Embryonic facial prominence (tissue), 1 donor: ENCODE data around the gene PPM1K.
A peak's percentile ranks its signal among the peaks of the same experiment; 100 is the strongest.

Experiments
- DNase-seq: peaks from one replicate; pipeline ENCODE4 v3.0.0-alpha.2; 2016; ENCODE audit errors: extremely low spot score

PPM1K gene

GRCh38 chr4:88217169-88217568, 67.2 kb downstream of the PPM1K start:
- DNase-seq = no peak

GRCh38 chr4:88216395-88216794, 68.0 kb downstream of the PPM1K start:
- no peak for DNase-seq

- DNase-seq = no peak
These were observed 69.0 kb downstream of the PPM1K start for GRCh38 chr4:88215351-88215750.

GRCh38 chr4:88212253-88212561, 72.2 kb downstream of the PPM1K start:
- no peak for DNase-seq

DNA sequence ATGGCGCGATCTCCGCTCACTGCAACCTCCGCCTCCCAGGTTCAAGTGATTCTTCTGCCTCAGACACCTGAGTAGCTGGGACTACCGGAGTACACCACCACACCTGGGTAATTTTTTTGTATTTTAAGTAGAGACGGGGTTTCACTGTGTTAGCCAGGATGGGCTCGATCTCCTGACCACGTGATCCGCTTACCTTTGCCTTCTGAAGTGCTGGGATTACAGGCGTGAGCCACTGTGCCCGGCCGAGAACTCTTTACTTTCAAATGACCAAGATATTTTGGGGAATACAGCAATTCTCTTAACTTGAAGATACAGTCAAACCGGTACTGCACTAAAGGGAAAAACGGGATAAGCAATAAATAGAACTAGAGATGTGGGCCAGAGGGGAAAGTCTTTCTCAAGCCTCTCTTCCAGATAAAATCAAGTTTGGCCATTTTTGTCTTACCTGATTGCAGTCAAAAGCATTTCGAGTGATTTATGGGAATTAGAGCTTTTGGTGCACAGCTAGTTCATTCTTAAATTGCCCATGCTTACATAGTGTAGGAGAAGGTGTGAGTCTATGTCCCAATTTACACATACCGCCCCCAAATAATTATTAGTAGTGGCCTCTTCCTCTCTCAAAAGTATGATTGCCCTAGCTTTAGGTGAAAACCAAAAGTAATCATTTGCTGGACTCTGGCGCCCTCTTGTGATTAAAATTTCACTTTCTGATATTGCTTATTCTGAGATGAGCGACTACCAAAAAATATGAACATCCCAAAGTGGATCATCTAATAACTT, 72.7 kb downstream of the PPM1K start:
- peak; percentile 27 for DNase-seq

DNA sequence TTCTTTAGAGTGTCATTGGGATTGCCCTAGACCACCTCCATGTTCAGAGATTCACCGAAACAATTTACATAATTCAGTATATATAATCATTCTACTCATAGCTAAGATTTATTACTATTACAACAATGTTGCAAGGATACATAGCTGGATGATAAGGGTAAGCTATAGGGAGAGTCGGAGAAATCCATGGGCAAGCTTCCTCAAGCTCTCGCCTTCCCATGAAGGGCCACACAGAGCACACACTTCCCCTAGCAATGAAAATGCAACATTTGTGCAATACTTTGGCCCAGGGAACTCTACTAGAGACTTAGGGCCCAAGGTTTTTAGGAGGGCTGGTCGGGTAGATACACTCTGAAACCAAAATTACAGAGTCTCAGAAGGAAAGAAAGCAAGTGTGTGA, 76.2 kb downstream of the PPM1K start:
- DNase-seq = no peak
